DOHH2 (cell line): ENCODE data around the gene NDC80.

ENCODE experiments used
- H3F3A ChIP-seq: fragments of 200-600 bp; sonication (generic), shearing (Covaris generic); 2 replicates; pipeline ENCODE4 v1.6.0; 2016; ENCODE audit warnings: antibody characterized with exemption, mild to moderate bottlenecking; ENCODE audit not compliant: control insufficient read depth, insufficient read depth
- H3K27ac ChIP-seq: fragments of 200-600 bp; sonication (generic); 2 replicates; pipeline ENCODE4 v1.5.1; 2014; ENCODE audit warnings: low read depth, mild to moderate bottlenecking, low read length, moderate library complexity
- H3K27me3 ChIP-seq: fragments of 200-600 bp; sonication (generic); 2 replicates; pipeline ENCODE4 v1.6.1; 2014; ENCODE audit warnings: mild to moderate bottlenecking, low read length, mixed read lengths; ENCODE audit not compliant: control insufficient read depth
- H3K36me3 ChIP-seq: fragments of 200-600 bp; sonication (generic); 2 replicates; pipeline ENCODE4 v1.6.1; 2014; ENCODE audit warnings: mild to moderate bottlenecking, low read length, moderate library complexity, mixed read lengths; ENCODE audit not compliant: control insufficient read depth
- H3K4me1 ChIP-seq: fragments of 200-600 bp; sonication (generic); 2 replicates; pipeline ENCODE4 v1.6.1; 2014; ENCODE audit warnings: mild to moderate bottlenecking, low read length, mixed read lengths; ENCODE audit not compliant: control insufficient read depth
- H3K4me2 ChIP-seq: fragments of 200-600 bp; sonication (generic); 2 replicates; pipeline ENCODE4 v1.6.0; 2014; ENCODE audit warnings: mild to moderate bottlenecking, low read length, moderate library complexity
- H3K4me3 ChIP-seq: fragments of 200-600 bp; sonication (generic); 2 replicates; pipeline ENCODE4 v1.5.1; 2014; ENCODE audit warnings: mild to moderate bottlenecking, low read length, mixed read lengths
- H3K79me2 ChIP-seq: fragments of 200-600 bp; sonication (generic); 2 replicates; pipeline ENCODE4 v1.6.1; 2014; ENCODE audit warnings: mild to moderate bottlenecking, low read length, mixed read lengths; ENCODE audit not compliant: control insufficient read depth
- H3K9me2 ChIP-seq: fragments of 200-600 bp; sonication (generic); replicated peaks from 2 replicates; pipeline ENCODE4 v1.6.1; 2014; ENCODE audit warnings: mild to moderate bottlenecking, low read length, mixed read lengths; ENCODE audit not compliant: control insufficient read depth
- H3K9me3 ChIP-seq: fragments of 200-600 bp; sonication (generic); 2 replicates; pipeline ENCODE4 v1.6.1; 2014; ENCODE audit warnings: antibody characterized with exemption, low read length, mixed read lengths; ENCODE audit not compliant: control insufficient read depth, insufficient read depth
- H4K20me1 ChIP-seq: fragments of 200-600 bp; sonication (generic); 2 replicates; pipeline ENCODE4 v1.6.0; 2014; ENCODE audit warnings: low read depth, mild to moderate bottlenecking, antibody characterized with exemption, low read length, moderate library complexity; ENCODE audit not compliant: control insufficient read depth, insufficient read depth
- CTCF ChIP-seq: fragments of 200-600 bp; sonication (generic); IDR thresholded peaks from one replicate; pipeline ENCODE4 v1.5.1; 2014; ENCODE audit warnings: antibody characterized with exemption, mild to moderate bottlenecking, low read depth, low read length; ENCODE audit not compliant: poor library complexity, severe bottlenecking
- EZH2phosphoT487 ChIP-seq: fragments of 200-600 bp; sonication (generic); IDR thresholded peaks from 2 replicates; pipeline ENCODE4 v1.6.1; 2017; ENCODE audit warnings: borderline replicate concordance, mild to moderate bottlenecking, antibody characterized with exemption, low read length, moderate library complexity, mixed read lengths

NDC80 gene

DNA sequence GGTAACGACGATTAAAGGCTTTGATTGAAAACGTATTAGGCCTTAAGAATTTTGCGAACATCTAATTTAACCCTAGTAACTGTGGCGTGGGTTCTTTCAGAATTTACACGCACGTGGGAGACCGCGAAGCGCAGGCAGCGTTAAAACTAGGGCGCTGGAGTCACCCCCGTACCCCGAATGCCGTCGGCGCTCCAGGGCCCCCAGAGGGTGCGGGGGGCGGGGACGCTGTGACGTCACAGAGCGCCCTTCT, 83.5 kb downstream of the NDC80 start:
- H3K27ac ChIP-seq: peak overlapping the region; percentile 83
- H3K79me2 ChIP-seq: peaks cover 42% of the 10 kb centered on the region
- H3K4me2 ChIP-seq: peak overlapping the region; percentile 82
- no peaks in the 10 kb centered on the region for H3K9me3 ChIP-seq
- peaks cover 2% of the 10 kb centered on the region; the same call in 1 of the 2 replicates for H3F3A ChIP-seq
- peaks cover 33% of the 10 kb centered on the region for H3K4me1 ChIP-seq
- peak overlapping the region; percentile 99 for H3K4me3 ChIP-seq
- TF ChIP-seq CTCF: no peak
- no peak for TF ChIP-seq EZH2phosphoT487
- H3K27me3 ChIP-seq: no peaks in the 10 kb centered on the region
- peaks cover 35% of the 10 kb centered on the region for H3K36me3 ChIP-seq
- H3K9me2 ChIP-seq: no peaks in the 10 kb centered on the region
- H4K20me1 ChIP-seq: peaks cover 19% of the 10 kb centered on the region

GRCh38 chr18:2655178-2655953, 84.0 kb downstream of the NDC80 start, which contains the start of gene SMCHD1:
TSS of gene SMCHD1 (plus strand) at chr18:2655726. CDS start at chr18:2656076, 350 bp downstream.
- H3K27ac ChIP-seq: peak within 1 kb of the TSS; percentile 83
- no peaks in the 10 kb centered on the region for H3K27me3 ChIP-seq

GRCh38 chr18:2655954-2656236, 84.5 kb downstream of the NDC80 start:
- peaks cover 19% of the 10 kb centered on the region for H4K20me1 ChIP-seq
- H3K79me2 ChIP-seq: peaks cover 53% of the 10 kb centered on the region
- TF ChIP-seq EZH2phosphoT487 (no peak), CTCF (no peak)
- peak overlapping the region; percentile 81 for H3K4me2 ChIP-seq
- H3K4me3 ChIP-seq: peak overlapping the region; percentile 99
- H3K9me2 ChIP-seq: no peaks in the 10 kb centered on the region
- no peaks in the 10 kb centered on the region for H3K9me3 ChIP-seq
- H3F3A ChIP-seq: peaks cover 2% of the 10 kb centered on the region; the same call in 1 of the 2 replicates
- no peaks in the 10 kb centered on the region for H3K27me3 ChIP-seq
- H3K4me1 ChIP-seq: peaks cover 33% of the 10 kb centered on the region
- peaks cover 43% of the 10 kb centered on the region for H3K36me3 ChIP-seq
- H3K27ac ChIP-seq: peak overlapping the region; percentile 83

More at GRCh38 chr18:2655178-2655953, 84.0 kb downstream of the NDC80 start, which contains the start of gene SMCHD1:
- Histone ChIP-seq H3K79me2 (peaks cover 47% of the 10 kb centered on the region), H3K9me2 (no peaks in the 10 kb centered on the region), H3K4me2 (peak within 1 kb of the TSS; percentile 82), H3K4me1 (peaks cover 33% of the 10 kb centered on the region), H3K4me3 (peak within 1 kb of the TSS; percentile 99), H3K36me3 (peaks cover 38% of the 10 kb centered on the region), H3K9me3 (no peaks in the 10 kb centered on the region), H3F3A (peaks cover 2% of the 10 kb centered on the region; the same call in 1 of the 2 replicates), H4K20me1 (peaks cover 19% of the 10 kb centered on the region)
- no peak for TF ChIP-seq EZH2phosphoT487
- no peak for TF ChIP-seq CTCF
